ENCODE data around the gene RIN1. TPM values are rescaled to one million over a fixed set of nuclear protein-coding genes. Genes with fewer than 3 reads are reported as not detected.

The RIN1 gene
- polyA plus RNA-seq, 3 donors: 6.1 to 15.4 (median 7.6) TPM

- TF ChIP-seq CTCF (IDR thresholded peaks at IDR 0.05): no peak
- no peak overlapping the region for H3K4me3 ChIP-seq (replicated peaks in 1 of 3; ENCODE audit: low read depth in 2 of 3, low read length in 3 of 3)
- peak overlapping the region; percentile 58 for H3K4me2 ChIP-seq (replicated peaks; ENCODE audit: extremely low read depth, low read length, poor library complexity, severe bottlenecking)
- Mint-ChIP-seq H3K27ac (no peak overlapping the region), H3K9me3 (peaks cover 0 to 7% (median 3%) of the 10 kb centered on the region in 7 donors), H3K4me3 (peak overlapping the region in 1 of 2 donors; percentile 26), H3K36me3 (peaks cover 0 to 2% of the 10 kb centered on the region in 2 donors), H3K4me1 (peaks cover 48% of the 10 kb centered on the region), H3K27me3 (ENCODE audit: low read depth in 3 of 3) (peaks cover 0 to 16% (median 13%) of the 10 kb centered on the region in 3 donors)
- H3K79me2 ChIP-seq (ENCODE audit: insufficient read depth, low read length): no peaks in the 10 kb centered on the region
- no peaks in the 10 kb centered on the region for H3K27me3 ChIP-seq (ENCODE audit: control insufficient read depth in 2 of 2, insufficient read depth in 2 of 2, low read length in 2 of 2)
- 92% methylated on average over 48 of the region's 52 CpGs for WGBS (ENCODE audit: insufficient coverage)
- H3K9me3 ChIP-seq (replicated peaks in 1 of 2; ENCODE audit: control insufficient read depth in 1 of 2, insufficient read depth in 1 of 2, low read length in 2 of 2): no peaks in the 10 kb centered on the region
- H4K20me1 ChIP-seq (ENCODE audit: insufficient read depth, low read length): no peaks in the 10 kb centered on the region
- intact Hi-C loops (cut with micrococcal nuclease): loop anchor here in 1 of 2 donors (10.0 kb wide), 1 partner anchor 69 kb away; no protein-coding TSS in a partner anchor
- H2AFZ ChIP-seq (ENCODE audit: insufficient read depth, low read depth, low read length, poor library complexity, severe bottlenecking): no peak overlapping the region
- peaks cover 55 to 66% of the 10 kb centered on the region in 2 donors for H3K4me1 ChIP-seq (ENCODE audit: control insufficient read depth in 1 of 2, insufficient read depth in 2 of 2, low read length in 2 of 2)
- H3K9ac ChIP-seq (ENCODE audit: insufficient read depth, low read length, poor library complexity, severe bottlenecking): no peak overlapping the region
- no peak overlapping the region for H3K27ac ChIP-seq (ENCODE audit: low read depth in 1 of 2, low read length in 2 of 2)
- DNase-seq: no peak
- H3K36me3 ChIP-seq (replicated peaks in 1 of 2; ENCODE audit: control insufficient read depth in 1 of 2, insufficient read depth in 2 of 2, low read length in 2 of 2): no peaks in the 10 kb centered on the region
These were observed 20.1 kb downstream of the RIN1 start for GRCh38 chr11:66315921-66316811.

GRCh38 chr11:66315498-66315885 is 20.7 kb downstream of the RIN1 start:
- Mint-ChIP-seq H3K27ac (peak overlapping the region in 2 of 7 donors; percentile 52 to 87), H3K4me3 (peak overlapping the region in 1 of 2 donors; percentile 31), H3K9me3 (peaks cover 0 to 7% (median 3%) of the 10 kb centered on the region in 7 donors), H3K36me3 (peaks cover 0 to 2% of the 10 kb centered on the region in 2 donors), H3K27me3 (ENCODE audit: low read depth in 3 of 3) (peaks cover under 1 to 16% (median 13%) of the 10 kb centered on the region in 3 donors), H3K4me1 (peaks cover 48% of the 10 kb centered on the region)
- no peak overlapping the region for H3K9ac ChIP-seq (ENCODE audit: insufficient read depth, low read length, poor library complexity, severe bottlenecking)
- no peaks in the 10 kb centered on the region for H3K9me3 ChIP-seq (replicated peaks in 1 of 2; ENCODE audit: control insufficient read depth in 1 of 2, insufficient read depth in 1 of 2, low read length in 2 of 2)
- DNase-seq: no peak
- H4K20me1 ChIP-seq (ENCODE audit: insufficient read depth, low read length): no peaks in the 10 kb centered on the region
- no peaks in the 10 kb centered on the region for H3K36me3 ChIP-seq (replicated peaks in 1 of 2; ENCODE audit: control insufficient read depth in 1 of 2, insufficient read depth in 2 of 2, low read length in 2 of 2)
- H3K4me1 ChIP-seq (ENCODE audit: control insufficient read depth in 1 of 2, insufficient read depth in 2 of 2, low read length in 2 of 2): peaks cover 55 to 66% of the 10 kb centered on the region in 2 donors
- H3K4me2 ChIP-seq (replicated peaks; ENCODE audit: extremely low read depth, low read length, poor library complexity, severe bottlenecking): no peak overlapping the region
- no peak overlapping the region for H3K4me3 ChIP-seq (replicated peaks in 1 of 3; ENCODE audit: low read depth in 2 of 3, low read length in 3 of 3)
- no peak for TF ChIP-seq CTCF (IDR thresholded peaks at IDR 0.05)
- no peaks in the 10 kb centered on the region for H3K27me3 ChIP-seq (ENCODE audit: control insufficient read depth in 2 of 2, insufficient read depth in 2 of 2, low read length in 2 of 2)
- WGBS (ENCODE audit: insufficient coverage): 98% methylated on average over 8 of the region's 14 CpGs
- H2AFZ ChIP-seq (ENCODE audit: insufficient read depth, low read depth, low read length, poor library complexity, severe bottlenecking): no peak overlapping the region
- intact Hi-C loops (cut with micrococcal nuclease): loop anchor here in 1 of 2 donors (10.0 kb wide), 1 partner anchor 69 kb away; no protein-coding TSS in a partner anchor
- H3K79me2 ChIP-seq (ENCODE audit: insufficient read depth, low read length): no peaks in the 10 kb centered on the region
- no peak overlapping the region for H3K27ac ChIP-seq (ENCODE audit: low read depth in 1 of 2, low read length in 2 of 2)

Data from CD14-positive monocyte (primary cell).